Activated naive CD4-positive, alpha-beta T cell treated with anti-CD3 and anti-CD28 coated beads for 36 hours (primary cell): ENCODE data around the gene GABBR1. TPM values are rescaled to one million over a fixed set of nuclear protein-coding genes. Genes with fewer than 3 reads are reported as not detected.

Experiments
- CTCF ChIA-PET: fragments of 350-600 bp; sonication (Branson Sonifier 250); formaldehyde crosslinking; loops from one replicate; lab custom pipeline; 2021; ENCODE audit warnings: antibody characterized with exemption; lab: Charles Lee
- DNase-seq: peaks from one replicate; pipeline ENCODE4 v3.0.0-alpha.2; 2020
- H3K27ac Mint-ChIP-seq: one replicate; pipeline ENCODE4 v1.8.0; 2021; ENCODE audit warnings: mild to moderate bottlenecking, mixed read lengths
- H3K27me3 Mint-ChIP-seq: one replicate; pipeline ENCODE4 v1.8.0; 2021; ENCODE audit warnings: low read depth, mixed read lengths
- H3K36me3 Mint-ChIP-seq: one replicate; pipeline ENCODE4 v1.8.0; 2021; ENCODE audit warnings: low read depth, mixed read lengths
- H3K4me1 Mint-ChIP-seq: one replicate; pipeline ENCODE4 v1.8.0; 2021; ENCODE audit warnings: low read depth, mixed read lengths
- H3K4me3 Mint-ChIP-seq: one replicate; pipeline ENCODE4 v1.8.0; 2021; ENCODE audit warnings: mild to moderate bottlenecking, moderate library complexity, mixed read lengths
- H3K9me3 Mint-ChIP-seq: one replicate; pipeline ENCODE4 v1.8.0; 2021; ENCODE audit warnings: mixed read lengths
- intact Hi-C: fragments of 100-400 bp; cut with micrococcal nuclease; formaldehyde crosslinking; loops from one replicate; pipeline ENCODE4 v1.15.1; 2023
- total RNA-seq, 2 experiments: library from RNA; stranded (reverse); gene quantifications; one replicate each; pipeline ENCODE4 v1.2.3, GENCODE V29; 2021

Gene GABBR1
- total RNA-seq, 2 experiments from 2014 or later, result 8.0 to 11.2 TPM

DNA sequence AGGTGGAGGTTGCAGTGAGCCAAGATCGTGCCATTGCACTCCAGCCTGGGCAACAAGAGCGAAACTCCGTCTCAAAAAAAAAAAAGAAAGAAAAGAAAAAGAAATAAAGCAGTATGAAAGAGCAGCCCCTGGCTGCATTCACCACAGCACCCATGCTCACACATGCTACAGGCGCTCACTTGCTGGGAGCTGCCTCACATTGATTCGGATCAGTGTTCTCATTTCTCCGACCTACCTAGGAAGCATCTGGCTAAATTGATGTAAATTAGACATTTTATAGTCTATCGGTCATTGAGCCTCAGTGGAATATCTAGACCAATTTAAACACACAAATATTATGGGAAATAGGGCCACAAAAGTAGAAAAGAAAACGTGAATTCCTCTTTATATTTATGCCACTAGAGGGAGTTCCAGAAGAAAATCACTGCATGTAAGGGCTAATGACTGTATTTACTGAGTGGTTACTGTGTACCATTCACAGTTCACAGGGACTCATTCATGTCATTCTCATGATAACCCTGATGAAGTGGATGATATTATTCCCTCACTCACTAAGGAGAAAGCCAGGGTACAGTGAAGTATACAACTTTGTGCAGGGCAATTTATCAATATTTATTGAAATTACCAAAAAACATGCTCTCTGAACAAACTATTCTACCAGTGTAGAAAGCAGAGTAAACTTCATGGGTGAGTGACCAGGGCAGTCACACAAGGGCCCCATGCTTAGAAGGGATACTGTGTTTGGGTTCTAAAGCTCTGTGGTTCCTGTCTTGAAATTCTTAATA is 18.6 kb upstream of the GABBR1 start:
- H3K27ac Mint-ChIP-seq, result no peak overlapping the region
- DNase-seq, result no peak

DNA sequence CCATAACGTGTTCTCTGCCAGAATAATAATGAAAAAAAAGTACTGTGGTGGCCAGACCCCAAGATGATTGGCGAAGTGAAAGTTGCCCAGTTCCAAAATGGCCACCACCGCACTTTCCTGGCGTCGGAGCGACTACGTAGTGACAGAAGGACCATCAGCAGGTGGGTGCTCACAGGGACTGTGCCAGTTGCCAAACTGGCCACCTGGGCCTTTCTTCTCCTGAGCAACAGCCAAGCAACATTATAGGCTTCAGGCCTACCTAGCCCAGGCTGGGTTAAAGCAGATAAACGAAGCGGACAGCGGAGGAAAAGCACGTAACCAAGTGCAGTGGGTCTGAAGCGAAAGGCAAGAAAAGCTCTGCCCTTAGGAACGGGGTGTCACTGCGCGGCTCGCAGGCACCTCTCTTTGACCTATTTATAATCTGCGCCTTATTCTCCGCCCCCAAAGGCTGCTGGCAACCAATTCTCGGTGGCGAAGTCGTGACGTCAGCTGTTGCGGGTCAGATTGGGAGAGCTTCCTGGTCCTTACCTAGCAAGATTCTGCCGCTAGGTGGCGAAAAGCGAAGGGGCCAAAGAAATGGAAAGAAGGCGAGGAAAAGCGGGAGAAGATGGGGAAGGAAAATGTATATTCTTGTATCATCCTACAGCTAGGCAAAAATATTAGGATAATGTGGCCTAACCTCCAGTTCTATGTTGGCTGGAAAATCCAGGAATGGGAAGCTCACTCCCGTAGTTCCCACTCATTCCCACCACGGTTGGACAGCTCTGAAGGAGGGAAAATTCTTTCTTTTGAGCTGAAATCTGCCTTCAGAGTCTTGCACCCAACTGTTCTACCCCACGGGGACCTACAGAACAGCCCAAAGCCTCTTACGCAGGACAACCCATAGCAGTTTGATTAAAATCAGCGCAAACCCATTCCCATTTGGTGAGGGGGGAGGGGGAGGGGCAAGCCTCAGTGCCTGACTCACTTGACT is 17.0 kb upstream of the GABBR1 start:
- peak overlapping the region; percentile 92 for H3K27ac Mint-ChIP-seq
- H3K9me3 Mint-ChIP-seq, result no peaks in the 10 kb centered on the region
- peak; percentile 99 for DNase-seq
- H3K27me3 Mint-ChIP-seq, result no peaks in the 10 kb centered on the region
- H3K36me3 Mint-ChIP-seq, result no peaks in the 10 kb centered on the region
- intact Hi-C loops, result loop anchor here (1.0 to 5.0 kb wide), 5 partner anchors 17 to 177 kb away; partner anchors contain the start of genes GABBR1, HLA-F and HLA-G
- CTCF ChIA-PET, result interaction anchor here (0.6 to 7.1 kb wide), 36 partner anchors 9 to 472 kb away, joined by 3 to 145 read pairs (median 4); partner anchors contain the start of gene GABBR1
- peak overlapping the region; percentile 92 for H3K4me3 Mint-ChIP-seq
- H3K4me1 Mint-ChIP-seq, result peaks cover 4% of the 10 kb centered on the region

More for the DNA sequence above, 18.6 kb upstream of the GABBR1 start:
- H3K4me3 Mint-ChIP-seq, result no peak overlapping the region
- intact Hi-C loops, result loop anchor here (2.0 to 5.0 kb wide), 3 partner anchors 71 to 176 kb away; partner anchors contain the start of genes HLA-F and HLA-G
- no peaks in the 10 kb centered on the region for H3K9me3 Mint-ChIP-seq
- H3K4me1 Mint-ChIP-seq, result peaks cover 4% of the 10 kb centered on the region
- CTCF ChIA-PET, result interaction anchor here (0.6 to 7.1 kb wide), 11 partner anchors 9 to 275 kb away, joined by 3 to 145 read pairs (median 6); no protein-coding TSS in a partner anchor
- peaks cover 4% of the 10 kb centered on the region for H3K27me3 Mint-ChIP-seq
- H3K36me3 Mint-ChIP-seq, result no peaks in the 10 kb centered on the region

DNA sequence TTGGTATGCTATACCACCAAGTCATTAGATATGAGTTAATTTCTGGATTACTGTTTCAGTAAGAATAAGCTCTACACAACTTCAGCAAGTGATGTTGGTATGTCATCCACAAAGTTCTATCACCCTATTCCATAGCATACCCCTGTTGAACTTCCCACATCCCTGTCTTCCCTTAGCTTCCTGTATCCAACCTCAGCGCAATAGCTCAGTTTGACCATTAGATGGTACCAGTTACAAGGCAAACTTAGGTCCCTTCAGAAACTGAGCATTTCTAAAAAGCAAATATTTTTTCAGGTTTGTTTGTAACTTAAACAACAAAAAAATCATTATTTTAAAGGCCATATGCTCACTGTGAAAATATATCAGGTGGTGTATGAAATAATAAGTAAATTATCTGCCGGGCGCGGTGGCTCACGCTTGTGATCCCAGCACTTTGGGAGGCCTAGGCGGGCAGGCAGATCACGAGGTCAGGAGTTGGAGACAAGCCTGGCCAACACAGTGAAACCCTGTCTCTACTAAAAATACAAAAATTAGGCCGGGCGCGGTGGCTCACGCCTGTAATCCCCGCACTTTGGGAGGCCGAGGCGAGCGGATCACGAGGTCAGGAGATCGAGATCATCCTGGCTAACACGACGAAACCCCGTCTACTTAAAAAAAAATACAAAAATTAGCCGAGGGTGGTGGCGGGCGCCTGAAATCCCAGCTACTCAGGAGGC is 15.1 kb upstream of the GABBR1 start:
- Mint-ChIP-seq H3K27ac (no peak overlapping the region), H3K9me3 (no peaks in the 10 kb centered on the region), H3K27me3 (no peaks in the 10 kb centered on the region), H3K36me3 (no peaks in the 10 kb centered on the region), H3K4me3 (no peak overlapping the region), H3K4me1 (peaks cover 7% of the 10 kb centered on the region)
- CTCF ChIA-PET, result interaction anchor here (0.8 to 1.5 kb wide), 8 partner anchors 10 to 187 kb away, joined by 3 to 7 read pairs (median 4); no protein-coding TSS in a partner anchor
- no peak for DNase-seq
- intact Hi-C loops, result loop anchor here (2.0 kb wide), 1 partner anchor 15 kb away; the partner anchor contains the start of gene GABBR1

DNA sequence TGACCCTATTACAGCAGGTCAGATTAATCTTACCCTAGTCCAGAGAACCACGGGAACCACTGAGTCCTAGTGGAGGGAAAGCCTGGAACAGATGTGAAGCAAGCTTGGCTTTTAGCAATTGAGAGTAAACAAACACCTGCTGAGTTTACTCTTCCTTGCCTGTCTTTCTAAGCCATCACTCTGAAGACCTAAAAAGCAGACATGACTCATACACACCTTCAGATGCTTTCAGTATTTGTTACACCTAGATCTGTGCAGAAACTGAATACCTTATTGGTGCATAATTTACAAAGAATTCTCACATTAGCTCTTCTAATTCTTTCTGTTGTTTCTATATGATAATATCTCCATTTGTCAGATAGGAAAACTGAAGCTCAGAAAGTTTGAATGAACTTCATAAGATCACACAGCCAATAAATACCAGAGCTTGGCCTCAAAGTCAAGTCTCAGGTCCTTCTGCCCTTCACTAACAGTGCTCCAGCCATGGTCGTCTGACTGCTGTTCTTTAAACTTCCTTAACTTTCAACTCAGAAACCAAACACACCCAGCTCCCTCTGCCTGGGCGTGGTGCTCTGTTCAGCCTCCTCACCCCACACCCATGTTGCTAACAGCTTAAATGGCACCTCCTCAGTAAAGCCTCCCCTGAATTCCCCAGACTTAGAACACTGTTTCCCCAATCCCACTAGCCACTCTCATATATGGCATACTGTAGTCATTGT is 8.6 kb upstream of the GABBR1 start:
- intact Hi-C loops, result no loop called here
- H3K9me3 Mint-ChIP-seq, result no peaks in the 10 kb centered on the region
- H3K4me3 Mint-ChIP-seq, result peak overlapping the region; percentile 20
- CTCF ChIA-PET, result interaction anchor here (0.9 to 9.8 kb wide), 5 partner anchors 11 to 719 kb away, joined by 3 to 145 read pairs (median 4); no protein-coding TSS in a partner anchor
- peak overlapping the region; percentile 84 for H3K27ac Mint-ChIP-seq
- H3K27me3 Mint-ChIP-seq, result no peaks in the 10 kb centered on the region
- DNase-seq, result peak; percentile 40
- H3K36me3 Mint-ChIP-seq, result no peaks in the 10 kb centered on the region
- peaks cover 24% of the 10 kb centered on the region for H3K4me1 Mint-ChIP-seq

DNA sequence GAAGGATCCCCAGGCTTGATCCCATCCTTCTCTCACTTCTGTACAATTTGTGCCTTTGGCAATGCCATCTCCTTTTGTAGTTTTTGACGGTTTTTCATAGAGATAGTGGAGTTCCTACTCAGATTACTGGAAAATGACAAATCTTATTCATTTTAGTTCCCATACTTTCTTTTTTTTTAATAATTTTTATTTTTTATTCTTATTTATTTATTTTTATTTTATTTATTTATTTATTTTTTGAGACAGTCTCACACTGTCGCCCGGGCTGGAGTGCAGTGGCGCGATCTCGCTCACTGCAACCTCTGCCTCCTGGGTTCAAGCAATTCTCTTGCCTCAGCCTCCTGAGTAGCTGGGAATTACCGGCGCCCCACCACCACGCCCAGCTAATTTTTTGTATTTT is 4.3 kb upstream of the GABBR1 start:
- Mint-ChIP-seq H3K4me1 (peaks cover 22% of the 10 kb centered on the region), H3K9me3 (no peaks in the 10 kb centered on the region), H3K4me3 (no peak overlapping the region), H3K27me3 (no peaks in the 10 kb centered on the region), H3K36me3 (no peaks in the 10 kb centered on the region), H3K27ac (no peak overlapping the region)
- intact Hi-C loops, result no loop called here
- CTCF ChIA-PET, result interaction anchor here (1.4 to 9.8 kb wide), 2 partner anchors 8 to 15 kb away, joined by 5 to 145 read pairs; no protein-coding TSS in a partner anchor
- DNase-seq, result no peak

DNA sequence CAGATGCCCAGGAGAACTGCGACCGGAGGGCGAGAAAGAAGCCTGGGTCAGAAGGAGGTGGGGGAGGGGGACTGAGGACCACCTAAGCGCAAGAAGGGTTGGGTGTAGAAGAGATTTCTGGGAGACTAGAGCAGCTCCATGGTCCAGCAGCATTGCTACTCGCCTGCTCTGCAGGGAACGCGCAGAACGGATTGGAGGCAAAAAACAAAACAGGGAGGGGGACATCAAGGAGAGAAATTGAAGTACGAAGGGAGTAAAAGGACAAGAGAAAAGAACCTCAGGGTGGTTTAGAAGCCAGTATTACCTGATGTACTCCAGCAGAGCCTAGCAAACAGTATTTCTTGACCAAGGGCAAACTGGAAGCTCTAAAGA is 537 bp upstream of the GABBR1 start:
- no peak for DNase-seq
- no peak overlapping the region for H3K27ac Mint-ChIP-seq
- no peaks in the 10 kb centered on the region for H3K27me3 Mint-ChIP-seq
- peak overlapping the region; percentile 74 for H3K4me3 Mint-ChIP-seq
- no peaks in the 10 kb centered on the region for H3K9me3 Mint-ChIP-seq
- H3K4me1 Mint-ChIP-seq, result peaks cover 36% of the 10 kb centered on the region
- CTCF ChIA-PET, result interaction anchor here (0.6 to 1.9 kb wide), 5 partner anchors 16 to 533 kb away, joined by 3 to 14 read pairs (median 5); no protein-coding TSS in a partner anchor
- no peaks in the 10 kb centered on the region for H3K36me3 Mint-ChIP-seq
- intact Hi-C loops, result loop anchor here (2.0 kb wide), 1 partner anchor 15 kb away; no protein-coding TSS in a partner anchor

DNA sequence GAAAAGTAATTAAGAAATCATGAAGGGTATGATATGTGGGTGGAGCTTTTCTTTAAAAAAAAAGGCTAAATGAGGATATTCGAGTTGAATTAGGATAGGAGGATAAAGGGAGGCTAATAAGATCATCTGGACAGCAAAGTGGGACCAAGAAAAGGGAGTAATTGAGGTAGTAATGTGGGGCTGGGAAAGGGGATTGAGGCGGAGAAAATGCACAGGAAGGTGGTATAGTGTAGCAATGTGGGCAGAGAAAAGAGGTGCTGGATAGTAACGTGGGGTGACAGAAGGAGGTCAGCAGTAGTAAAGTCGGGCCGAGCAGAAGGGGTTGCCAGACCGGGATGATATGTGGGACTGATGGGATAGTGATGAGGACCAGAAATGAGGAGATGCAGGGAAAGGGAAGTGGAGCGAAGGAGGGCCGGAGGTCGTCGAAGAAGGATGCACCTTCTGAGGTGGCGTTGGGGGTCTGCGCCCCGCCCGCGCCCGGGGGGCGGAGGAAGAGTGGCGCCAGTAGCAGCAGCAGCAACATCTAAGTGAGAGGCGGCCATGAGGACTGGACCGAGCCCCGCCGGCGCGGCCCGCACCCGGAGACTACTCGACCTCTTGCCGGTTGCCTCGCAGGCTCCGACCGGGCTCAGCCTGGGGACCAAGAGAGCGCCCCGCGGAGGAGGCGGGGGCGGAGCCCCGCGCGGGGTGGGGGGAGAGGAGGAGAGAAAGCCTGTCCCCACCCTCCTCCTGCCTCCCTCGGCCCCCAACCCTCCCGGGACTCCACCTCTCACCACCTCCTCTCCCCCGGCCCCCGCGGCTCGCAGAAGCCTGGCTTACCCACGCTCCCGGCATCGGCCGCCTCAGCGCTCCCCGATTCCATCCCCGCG is 887 bp downstream of the GABBR1 start:
- peaks cover 38% of the 10 kb centered on the region for H3K4me1 Mint-ChIP-seq
- H3K27me3 Mint-ChIP-seq, result peaks cover under 1% of the 10 kb centered on the region
- CTCF ChIA-PET, result interaction anchor here (1.0 to 3.9 kb wide), 2 partner anchors 18 to 22 kb away, joined by 6 to 21 read pairs; no protein-coding TSS in a partner anchor
- peak overlapping the region; percentile 74 for H3K4me3 Mint-ChIP-seq
- intact Hi-C loops, result loop anchor here (2.0 kb wide), 1 partner anchor 17 kb away; no protein-coding TSS in a partner anchor
- peak; percentile 41 for DNase-seq
- no peaks in the 10 kb centered on the region for H3K9me3 Mint-ChIP-seq
- no peak overlapping the region for H3K27ac Mint-ChIP-seq
- H3K36me3 Mint-ChIP-seq, result no peaks in the 10 kb centered on the region

DNA sequence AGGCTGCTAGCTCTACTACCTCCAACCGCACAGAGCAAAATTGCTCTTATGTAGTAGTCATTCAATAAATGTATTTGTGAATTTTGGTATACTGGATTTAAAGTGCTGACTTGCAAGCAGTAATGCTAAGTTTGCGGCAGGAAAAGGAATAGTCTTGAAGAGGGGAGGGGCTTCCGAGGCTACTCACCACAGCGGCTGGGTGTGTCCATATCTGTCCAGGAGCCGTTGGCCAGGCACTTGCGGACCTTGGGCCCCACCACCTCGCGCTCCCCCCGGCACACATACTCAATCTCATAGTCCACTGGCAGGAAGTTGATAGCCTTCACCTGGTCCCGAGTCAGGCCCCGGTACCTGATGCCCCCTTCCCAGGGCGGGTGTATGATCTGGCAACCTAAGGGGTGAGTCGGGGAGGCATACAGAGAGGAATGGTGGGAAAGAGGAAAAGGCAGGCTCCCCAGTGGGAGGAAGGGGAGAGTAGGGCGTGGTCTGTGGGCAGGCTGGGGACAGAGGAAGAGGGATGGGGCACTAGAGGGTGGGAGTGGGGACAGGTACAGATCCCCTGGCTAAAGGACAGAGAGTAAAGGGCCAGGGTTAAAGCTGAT is 1.7 kb downstream of the GABBR1 start:
- Mint-ChIP-seq H3K9me3 (no peaks in the 10 kb centered on the region), H3K27ac (no peak overlapping the region), H3K4me3 (peak overlapping the region; percentile 74), H3K36me3 (no peaks in the 10 kb centered on the region), H3K4me1 (peaks cover 38% of the 10 kb centered on the region), H3K27me3 (peaks cover 3% of the 10 kb centered on the region)
- intact Hi-C loops, result no loop called here
- CTCF ChIA-PET, result interaction anchor here (1.5 to 3.9 kb wide), 2 partner anchors 19 to 23 kb away, joined by 7 to 21 read pairs; no protein-coding TSS in a partner anchor
- no peak for DNase-seq

DNA sequence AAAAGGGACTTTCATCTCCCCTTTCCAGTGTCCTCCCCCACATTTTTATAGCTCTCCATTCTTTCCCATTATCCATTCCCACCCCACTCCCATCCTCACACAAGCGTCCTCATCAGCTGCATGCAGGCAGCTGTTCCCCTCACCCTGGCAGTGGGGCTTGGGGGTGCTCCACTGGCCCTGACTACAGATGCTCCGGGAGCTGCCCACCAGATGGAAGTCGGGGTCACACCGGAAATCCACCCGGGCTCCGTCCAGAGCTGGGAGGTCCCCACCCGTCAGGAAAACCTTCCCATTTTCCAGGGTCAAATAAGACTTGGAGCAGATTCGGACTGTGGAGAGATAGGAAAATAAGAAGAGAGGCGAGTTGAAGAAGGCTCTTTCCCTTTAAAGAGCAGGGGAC is 2.7 kb downstream of the GABBR1 start:
- peaks cover 38% of the 10 kb centered on the region for H3K4me1 Mint-ChIP-seq
- H3K4me3 Mint-ChIP-seq, result no peak overlapping the region
- DNase-seq, result no peak
- CTCF ChIA-PET, result interaction anchor here (0.6 to 3.9 kb wide), 5 partner anchors 11 to 86 kb away, joined by 3 to 21 read pairs (median 7); no protein-coding TSS in a partner anchor
- intact Hi-C loops, result no loop called here
- no peaks in the 10 kb centered on the region for H3K9me3 Mint-ChIP-seq
- no peaks in the 10 kb centered on the region for H3K36me3 Mint-ChIP-seq
- H3K27me3 Mint-ChIP-seq, result peaks cover 3% of the 10 kb centered on the region
- no peak overlapping the region for H3K27ac Mint-ChIP-seq
